Measurements from ENCODE around the gene APOE.
"Not testable (repeated sequence)": the region's sequence is repeated elsewhere in the genome, so short reads cannot be mapped to it uniquely, and the experiment has no call there.

APOE gene

GRCh38 chr19:44871809-44872208 is 33.8 kb upstream of the APOE start:
- H3K27me3 ChIP-seq (replicated peaks; ENCODE audit: control insufficient read depth, insufficient read depth, low read length, poor library complexity, severe bottlenecking), result no peaks in the 10 kb centered on the region
- H3K9me3 ChIP-seq (ENCODE audit: control insufficient read depth, low read length), result no peaks in the 10 kb centered on the region
- H3K27ac ChIP-seq (ENCODE audit: insufficient read depth, low read length, poor library complexity, severe bottlenecking), result no peak overlapping the region
- no peaks in the 10 kb centered on the region for H3K36me3 ChIP-seq (ENCODE audit: control insufficient read depth, insufficient read depth, low read length)
- H3K4me1 ChIP-seq (ENCODE audit: control insufficient read depth, insufficient read depth, low read length, poor library complexity, severe bottlenecking), result no peaks in the 10 kb centered on the region
- DNase-seq, result no peak
- no peak overlapping the region for H3K4me3 ChIP-seq (ENCODE audit: insufficient read depth, low read depth, low read length, poor library complexity, severe bottlenecking)

GRCh38 chr19:44872661-44873060 is 32.9 kb upstream of the APOE start:
- no peak overlapping the region for H3K4me3 ChIP-seq (ENCODE audit: insufficient read depth, low read depth, low read length, poor library complexity, severe bottlenecking)
- DNase-seq, result no peak
- H3K27me3 ChIP-seq (replicated peaks; ENCODE audit: control insufficient read depth, insufficient read depth, low read length, poor library complexity, severe bottlenecking), result no peaks in the 10 kb centered on the region
- H3K4me1 ChIP-seq (ENCODE audit: control insufficient read depth, insufficient read depth, low read length, poor library complexity, severe bottlenecking), result no peaks in the 10 kb centered on the region
- no peaks in the 10 kb centered on the region for H3K36me3 ChIP-seq (ENCODE audit: control insufficient read depth, insufficient read depth, low read length)
- H3K9me3 ChIP-seq (ENCODE audit: control insufficient read depth, low read length), result no peaks in the 10 kb centered on the region
- H3K27ac ChIP-seq (ENCODE audit: insufficient read depth, low read length, poor library complexity, severe bottlenecking), result no peak overlapping the region

GRCh38 chr19:44874317-44874716 is 31.3 kb upstream of the APOE start:
- H3K9me3 ChIP-seq (ENCODE audit: control insufficient read depth, low read length), result no peaks in the 10 kb centered on the region
- H3K4me3 ChIP-seq (ENCODE audit: insufficient read depth, low read depth, low read length, poor library complexity, severe bottlenecking), result no peak overlapping the region
- no peaks in the 10 kb centered on the region for H3K36me3 ChIP-seq (ENCODE audit: control insufficient read depth, insufficient read depth, low read length)
- no peak for DNase-seq
- no peak overlapping the region for H3K27ac ChIP-seq (ENCODE audit: insufficient read depth, low read length, poor library complexity, severe bottlenecking)
- no peaks in the 10 kb centered on the region for H3K4me1 ChIP-seq (ENCODE audit: control insufficient read depth, insufficient read depth, low read length, poor library complexity, severe bottlenecking)
- H3K27me3 ChIP-seq (replicated peaks; ENCODE audit: control insufficient read depth, insufficient read depth, low read length, poor library complexity, severe bottlenecking), result no peaks in the 10 kb centered on the region

- Histone ChIP-seq H3K4me1 (ENCODE audit: control insufficient read depth, insufficient read depth, low read length, poor library complexity, severe bottlenecking) (no peaks in the 10 kb centered on the region), H3K36me3 (ENCODE audit: control insufficient read depth, insufficient read depth, low read length) (no peaks in the 10 kb centered on the region), H3K4me3 (ENCODE audit: insufficient read depth, low read depth, low read length, poor library complexity, severe bottlenecking) (no peak overlapping the region), H3K27ac (ENCODE audit: insufficient read depth, low read length, poor library complexity, severe bottlenecking) (no peak overlapping the region), H3K27me3 (replicated peaks; ENCODE audit: control insufficient read depth, insufficient read depth, low read length, poor library complexity, severe bottlenecking) (no peaks in the 10 kb centered on the region), H3K9me3 (ENCODE audit: control insufficient read depth, low read length) (no peaks in the 10 kb centered on the region)
- no peak for DNase-seq
Measured at GRCh38 chr19:44875666-44876451, 29.7 kb upstream of the APOE start.

GRCh38 chr19:44876930-44877535 is 28.6 kb upstream of the APOE start:
- H3K4me3 ChIP-seq (ENCODE audit: insufficient read depth, low read depth, low read length, poor library complexity, severe bottlenecking), result no peak overlapping the region
- no peaks in the 10 kb centered on the region for H3K4me1 ChIP-seq (ENCODE audit: control insufficient read depth, insufficient read depth, low read length, poor library complexity, severe bottlenecking)
- H3K36me3 ChIP-seq (ENCODE audit: control insufficient read depth, insufficient read depth, low read length), result no peaks in the 10 kb centered on the region
- H3K27me3 ChIP-seq (replicated peaks; ENCODE audit: control insufficient read depth, insufficient read depth, low read length, poor library complexity, severe bottlenecking), result no peaks in the 10 kb centered on the region
- H3K9me3 ChIP-seq (ENCODE audit: control insufficient read depth, low read length), result no peaks in the 10 kb centered on the region
- no peak overlapping the region for H3K27ac ChIP-seq (ENCODE audit: insufficient read depth, low read length, poor library complexity, severe bottlenecking)
- no peak for DNase-seq

GRCh38 chr19:44878120-44878865 is 27.3 kb upstream of the APOE start:
- H3K4me1 ChIP-seq (ENCODE audit: control insufficient read depth, insufficient read depth, low read length, poor library complexity, severe bottlenecking), result no peaks in the 10 kb centered on the region
- H3K36me3 ChIP-seq (ENCODE audit: control insufficient read depth, insufficient read depth, low read length), result no peaks in the 10 kb centered on the region
- H3K9me3 ChIP-seq (ENCODE audit: control insufficient read depth, low read length), result no peaks in the 10 kb centered on the region
- H3K4me3 ChIP-seq (ENCODE audit: insufficient read depth, low read depth, low read length, poor library complexity, severe bottlenecking), result no peak overlapping the region
- H3K27ac ChIP-seq (ENCODE audit: insufficient read depth, low read length, poor library complexity, severe bottlenecking), result no peak overlapping the region
- DNase-seq, result no peak
- no peaks in the 10 kb centered on the region for H3K27me3 ChIP-seq (replicated peaks; ENCODE audit: control insufficient read depth, insufficient read depth, low read length, poor library complexity, severe bottlenecking)

- no peaks in the 10 kb centered on the region for H3K4me1 ChIP-seq (ENCODE audit: control insufficient read depth, insufficient read depth, low read length, poor library complexity, severe bottlenecking)
Measured at GRCh38 chr19:44879309-44880065, 26.1 kb upstream of the APOE start.

GRCh38 chr19:44882063-44882462 is 23.5 kb upstream of the APOE start:
- H3K4me1 ChIP-seq (ENCODE audit: control insufficient read depth, insufficient read depth, low read length, poor library complexity, severe bottlenecking), result no peaks in the 10 kb centered on the region
- H3K27ac ChIP-seq (ENCODE audit: insufficient read depth, low read length, poor library complexity, severe bottlenecking), result no peak overlapping the region
- H3K9me3 ChIP-seq (ENCODE audit: control insufficient read depth, low read length), result no peaks in the 10 kb centered on the region
- DNase-seq, result no peak
- no peaks in the 10 kb centered on the region for H3K27me3 ChIP-seq (replicated peaks; ENCODE audit: control insufficient read depth, insufficient read depth, low read length, poor library complexity, severe bottlenecking)
- H3K36me3 ChIP-seq (ENCODE audit: control insufficient read depth, insufficient read depth, low read length), result no peaks in the 10 kb centered on the region
- H3K4me3 ChIP-seq (ENCODE audit: insufficient read depth, low read depth, low read length, poor library complexity, severe bottlenecking), result no peak overlapping the region

More at GRCh38 chr19:44879309-44880065, 26.1 kb upstream of the APOE start:
- no peak overlapping the region for H3K4me3 ChIP-seq (ENCODE audit: insufficient read depth, low read depth, low read length, poor library complexity, severe bottlenecking)
- H3K27me3 ChIP-seq (replicated peaks; ENCODE audit: control insufficient read depth, insufficient read depth, low read length, poor library complexity, severe bottlenecking), result no peaks in the 10 kb centered on the region
- no peak for DNase-seq
- no peaks in the 10 kb centered on the region for H3K9me3 ChIP-seq (ENCODE audit: control insufficient read depth, low read length)
- no peak overlapping the region for H3K27ac ChIP-seq (ENCODE audit: insufficient read depth, low read length, poor library complexity, severe bottlenecking)
- H3K36me3 ChIP-seq (ENCODE audit: control insufficient read depth, insufficient read depth, low read length), result no peaks in the 10 kb centered on the region

GRCh38 chr19:44882619-44883397 is 22.8 kb upstream of the APOE start:
- H3K27ac ChIP-seq (ENCODE audit: insufficient read depth, low read length, poor library complexity, severe bottlenecking); DNase-seq; H3K36me3 ChIP-seq (ENCODE audit: control insufficient read depth, insufficient read depth, low read length): not testable (repeated sequence)

More at GRCh38 chr19:44882619-44883397, 22.8 kb upstream of the APOE start:
- H3K27me3 ChIP-seq (replicated peaks; ENCODE audit: control insufficient read depth, insufficient read depth, low read length, poor library complexity, severe bottlenecking); H3K4me3 ChIP-seq (ENCODE audit: insufficient read depth, low read depth, low read length, poor library complexity, severe bottlenecking); H3K9me3 ChIP-seq (ENCODE audit: control insufficient read depth, low read length); H3K4me1 ChIP-seq (ENCODE audit: control insufficient read depth, insufficient read depth, low read length, poor library complexity, severe bottlenecking): not testable (repeated sequence)

Measured in effector memory CD4-positive, alpha-beta T cell (primary cell).